Activated CD8-positive, alpha-beta memory T cell treated with anti-CD3 and anti-CD28 coated beads for 4 hours (primary cell): ENCODE data around the gene ZNF423.

Source experiments
- DNase-seq, 2 donors: peaks; one replicate each; pipeline ENCODE4 v3.0.0-alpha.2; 2020; ENCODE audit warnings: low read depth in 2 of 2

The ZNF423 gene

GRCh38 chr16:49600536-49600935, 255.4 kb downstream of the ZNF423 start:
- no peak for DNase-seq

- no peak for DNase-seq
Observed at GRCh38 chr16:49599704-49600103, 256.2 kb downstream of the ZNF423 start.

- no peak for DNase-seq
Observed at GRCh38 chr16:49599281-49599680, 256.6 kb downstream of the ZNF423 start.

- no peak for DNase-seq
Observed at GRCh38 chr16:49598383-49599170, 257.3 kb downstream of the ZNF423 start.

- no peak for DNase-seq
Observed at GRCh38 chr16:49597796-49598195, 258.1 kb downstream of the ZNF423 start.

GRCh38 chr16:49596648-49597291, 259.1 kb downstream of the ZNF423 start:
- DNase-seq, result no peak

GRCh38 chr16:49596068-49596467, 259.8 kb downstream of the ZNF423 start:
- DNase-seq, result no peak

- DNase-seq, result no peak
Observed at GRCh38 chr16:49594685-49595498, 261.0 kb downstream of the ZNF423 start.

- DNase-seq, result no peak
Observed at GRCh38 chr16:49594153-49594552, 261.8 kb downstream of the ZNF423 start.

- no peak for DNase-seq
Observed at GRCh38 chr16:49593424-49594040, 262.4 kb downstream of the ZNF423 start.

- DNase-seq, result no peak
Observed at GRCh38 chr16:49592546-49593423, 263.1 kb downstream of the ZNF423 start.

GRCh38 chr16:49590166-49590871, 265.6 kb downstream of the ZNF423 start:
- no peak for DNase-seq

- DNase-seq, result no peak
Observed at GRCh38 chr16:49589544-49590031, 266.3 kb downstream of the ZNF423 start.

GRCh38 chr16:49588729-49589384, 267.1 kb downstream of the ZNF423 start:
- no peak for DNase-seq

- no peak for DNase-seq
Observed at GRCh38 chr16:49588026-49588425, 267.9 kb downstream of the ZNF423 start.

- no peak for DNase-seq
Observed at GRCh38 chr16:49587511-49587910, 268.4 kb downstream of the ZNF423 start.

GRCh38 chr16:49586466-49587450, 269.2 kb downstream of the ZNF423 start:
- DNase-seq, result no peak

- DNase-seq, result no peak
Observed at GRCh38 chr16:49585143-49585832, 270.6 kb downstream of the ZNF423 start.
